MCF 10A (cell line): ENCODE data around the gene LBX1. TPM values are rescaled to one million over a fixed set of nuclear protein-coding genes. Genes with fewer than 3 reads are reported as not detected.
A peak's percentile ranks its signal among the peaks of the same experiment; 100 is the strongest.

Experiments used
- BruUV-seq: library from RNA; stranded (reverse); fragments of 400-500 nt; replicated peaks from 2 replicates; lab custom pipeline; 2021; lab: Mats Ljungman, UMichigan
- CTCF ChIA-PET: fragments of 300-600 bp; sonication (Branson Sonifier 250); formaldehyde crosslinking; extraction: SDS; loops from one replicate; lab custom pipeline; 2021; ENCODE audit warnings: antibody characterized with exemption, inconsistent platforms; lab: Yijun Ruan, JAX
- POLR2A ChIA-PET: fragments of 300-600, 350-650 bp; sonication (Branson Sonifier 250); formaldehyde crosslinking; extraction: SDS; loops from one replicate; lab custom pipeline; 2020; ENCODE audit warnings: antibody characterized with exemption, inconsistent platforms; lab: Yijun Ruan, JAX
- DNase-seq: peaks from one replicate; pipeline ENCODE4 v3.0.0-alpha.2; 2018; ENCODE audit not compliant: unreplicated experiment
- H3K27ac Mint-ChIP-seq: one replicate; pipeline ENCODE4 v1.8.0; 2022; ENCODE audit warnings: mild to moderate bottlenecking, low read depth, mixed read lengths; ENCODE audit not compliant: unreplicated experiment
- H3K27me3 Mint-ChIP-seq: one replicate; pipeline ENCODE4 v1.8.0; 2022; ENCODE audit warnings: mixed read lengths; ENCODE audit not compliant: insufficient read depth, unreplicated experiment
- H3K36me3 Mint-ChIP-seq: one replicate; pipeline ENCODE4 v1.8.0; 2022; ENCODE audit warnings: mild to moderate bottlenecking, moderate library complexity, mixed read lengths; ENCODE audit not compliant: insufficient read depth, unreplicated experiment
- H3K4me1 Mint-ChIP-seq: one replicate; pipeline ENCODE4 v1.8.0; 2022; ENCODE audit warnings: mixed read lengths; ENCODE audit not compliant: insufficient read depth, unreplicated experiment
- H3K4me3 Mint-ChIP-seq: one replicate; pipeline ENCODE4 v1.8.0; 2022; ENCODE audit warnings: mild to moderate bottlenecking, moderate library complexity, mixed read lengths; ENCODE audit not compliant: unreplicated experiment
- H3K9me3 Mint-ChIP-seq: one replicate; pipeline ENCODE4 v1.8.0; 2022; ENCODE audit warnings: mixed read lengths; ENCODE audit not compliant: unreplicated experiment
- CTCF ChIP-seq: fragments of 200-600 bp; IDR thresholded peaks from one replicate; pipeline ENCODE4 v1.8.0; 2022; ENCODE audit warnings: antibody characterized with exemption, mild to moderate bottlenecking; ENCODE audit not compliant: unreplicated experiment
- intact Hi-C: fragments of 100-400 bp; cut with micrococcal nuclease; formaldehyde crosslinking; loops from 2 replicates; pipeline ENCODE4 v1.14.1; 2022
- total RNA-seq: library from RNA; stranded (reverse); gene quantifications from 2 replicates; pipeline ENCODE4 v1.2.3, GENCODE V29; 2022

LBX1 gene
- total RNA-seq, 1 experiment from 2014 or later, result not detected

GRCh38 chr10:101260764-101261481 lies 31.7 kb upstream of the LBX1 start:
- ChIA-PET POLR2A (interaction anchor here (0.7 kb wide), 1 partner anchor 854 kb away, joined by 3 read pairs; no protein-coding TSS in a partner anchor), CTCF (interaction anchor here (0.6 kb wide), 1 partner anchor 96 kb away, joined by 3 read pairs; no protein-coding TSS in a partner anchor)
- DNase-seq, result no peak
- no peaks in the 10 kb centered on the region for H3K36me3 Mint-ChIP-seq
- H3K4me1 Mint-ChIP-seq, result peaks cover 4% of the 10 kb centered on the region
- intact Hi-C loops, result no loop called here
- no peak for TF ChIP-seq CTCF
- no peak overlapping the region for H3K4me3 Mint-ChIP-seq
- H3K9me3 Mint-ChIP-seq, result no peaks in the 10 kb centered on the region
- no TSS peak for BruUV-seq
- H3K27me3 Mint-ChIP-seq, result no peaks in the 10 kb centered on the region
- H3K27ac Mint-ChIP-seq, result no peak overlapping the region

GRCh38 chr10:101258179-101258885 lies 29.1 kb upstream of the LBX1 start:
- Mint-ChIP-seq H3K27me3 (peaks cover 21% of the 10 kb centered on the region), H3K36me3 (no peaks in the 10 kb centered on the region), H3K4me3 (no peak overlapping the region), H3K27ac (no peak overlapping the region), H3K4me1 (peaks cover 2% of the 10 kb centered on the region), H3K9me3 (no peaks in the 10 kb centered on the region)
- intact Hi-C loops, result no loop called here
- no TSS peak for BruUV-seq
- DNase-seq, result peak; percentile 52
- CTCF ChIA-PET, result interaction anchor here (0.7 to 1.3 kb wide), 3 partner anchors 18 to 436 kb away, joined by 3 to 4 read pairs (median 4); no protein-coding TSS in a partner anchor
- no peak for TF ChIP-seq CTCF
- POLR2A ChIA-PET, result no interaction called here

GRCh38 chr10:101257491-101257890 lies 28.2 kb upstream of the LBX1 start:
- BruUV-seq, result no TSS peak
- H3K36me3 Mint-ChIP-seq, result no peaks in the 10 kb centered on the region
- DNase-seq, result no peak
- H3K27ac Mint-ChIP-seq, result no peak overlapping the region
- TF ChIP-seq CTCF, result no peak
- intact Hi-C loops, result no loop called here
- H3K4me1 Mint-ChIP-seq, result no peaks in the 10 kb centered on the region
- H3K9me3 Mint-ChIP-seq, result no peaks in the 10 kb centered on the region
- H3K4me3 Mint-ChIP-seq, result no peak overlapping the region
- H3K27me3 Mint-ChIP-seq, result peaks cover 21% of the 10 kb centered on the region
- ChIA-PET CTCF (interaction anchor here (1.0 to 1.3 kb wide), 2 partner anchors 19 to 210 kb away, joined by 4 read pairs; no protein-coding TSS in a partner anchor), POLR2A (no interaction called here)

GRCh38 chr10:101257084-101257483 lies 27.8 kb upstream of the LBX1 start:
- no peaks in the 10 kb centered on the region for H3K36me3 Mint-ChIP-seq
- no peak for DNase-seq
- no peak overlapping the region for H3K27ac Mint-ChIP-seq
- no peak overlapping the region for H3K4me3 Mint-ChIP-seq
- H3K9me3 Mint-ChIP-seq, result no peaks in the 10 kb centered on the region
- CTCF ChIA-PET, result interaction anchor here (0.5 to 1.4 kb wide), 3 partner anchors 15 to 210 kb away, joined by 3 to 8 read pairs (median 4); partner anchors contain the start of gene LBX1
- intact Hi-C loops, result no loop called here
- TF ChIP-seq CTCF, result no peak
- peaks cover 21% of the 10 kb centered on the region for H3K27me3 Mint-ChIP-seq
- no peaks in the 10 kb centered on the region for H3K4me1 Mint-ChIP-seq
- POLR2A ChIA-PET, result no interaction called here
- BruUV-seq, result no TSS peak
